GM12874 (cell line): Measurements from ENCODE around the gene EGF.

Experiments used
- TF ChIP-seq, protein P1 (sequence below): IDR thresholded peaks from 2 replicates; pipeline ENCODE4 v1.5.1; 2011; ENCODE audit warnings: low read depth, mild to moderate bottlenecking, control low read depth, low read length, moderate library complexity; ENCODE audit not compliant: insufficient read depth

The EGF gene

DNA sequence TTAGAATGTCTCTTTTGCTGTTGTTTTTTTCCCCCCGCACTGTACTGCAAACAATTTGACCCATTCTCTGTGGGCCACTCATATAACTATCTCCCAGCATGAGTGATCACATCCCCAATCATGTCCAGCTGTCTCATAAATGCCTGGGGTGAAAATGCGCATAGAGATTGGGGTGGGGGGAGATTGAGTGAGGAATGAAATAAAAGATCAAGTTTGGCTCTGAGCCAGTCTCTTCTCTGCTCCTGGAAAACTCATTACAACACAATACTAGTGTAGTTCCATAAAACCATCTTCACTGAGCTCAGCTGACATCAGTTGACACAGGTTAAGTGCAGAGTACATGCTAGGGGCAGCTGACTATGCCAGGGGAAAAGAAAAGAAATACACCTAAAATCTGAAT, 96.9 kb downstream of the EGF start:
- TF ChIP-seq, protein P1, sequence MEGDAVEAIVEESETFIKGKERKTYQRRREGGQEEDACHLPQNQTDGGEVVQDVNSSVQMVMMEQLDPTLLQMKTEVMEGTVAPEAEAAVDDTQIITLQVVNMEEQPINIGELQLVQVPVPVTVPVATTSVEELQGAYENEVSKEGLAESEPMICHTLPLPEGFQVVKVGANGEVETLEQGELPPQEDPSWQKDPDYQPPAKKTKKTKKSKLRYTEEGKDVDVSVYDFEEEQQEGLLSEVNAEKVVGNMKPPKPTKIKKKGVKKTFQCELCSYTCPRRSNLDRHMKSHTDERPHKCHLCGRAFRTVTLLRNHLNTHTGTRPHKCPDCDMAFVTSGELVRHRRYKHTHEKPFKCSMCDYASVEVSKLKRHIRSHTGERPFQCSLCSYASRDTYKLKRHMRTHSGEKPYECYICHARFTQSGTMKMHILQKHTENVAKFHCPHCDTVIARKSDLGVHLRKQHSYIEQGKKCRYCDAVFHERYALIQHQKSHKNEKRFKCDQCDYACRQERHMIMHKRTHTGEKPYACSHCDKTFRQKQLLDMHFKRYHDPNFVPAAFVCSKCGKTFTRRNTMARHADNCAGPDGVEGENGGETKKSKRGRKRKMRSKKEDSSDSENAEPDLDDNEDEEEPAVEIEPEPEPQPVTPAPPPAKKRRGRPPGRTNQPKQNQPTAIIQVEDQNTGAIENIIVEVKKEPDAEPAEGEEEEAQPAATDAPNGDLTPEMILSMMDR = no peak

DNA sequence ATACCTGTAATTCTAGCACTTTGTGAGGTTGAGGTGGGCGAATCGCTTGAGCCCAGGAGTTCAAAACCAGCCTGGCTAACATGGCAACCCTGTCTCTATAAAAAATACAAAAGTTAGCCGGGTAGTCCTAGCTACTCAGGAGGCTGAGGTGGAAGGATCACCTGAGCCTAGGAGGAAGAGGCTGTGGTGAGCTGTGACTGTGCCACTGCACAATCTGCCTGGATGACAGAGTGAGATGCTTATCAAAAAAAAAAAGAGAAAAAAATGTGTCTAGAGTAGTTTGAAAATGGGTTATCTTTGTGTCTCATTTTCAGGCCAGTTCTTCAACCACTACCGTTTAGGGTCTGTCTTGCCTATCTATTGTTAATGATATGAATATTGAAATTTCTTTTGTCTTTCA, 98.1 kb downstream of the EGF start:
- TF ChIP-seq, protein P1 = no peak

DNA sequence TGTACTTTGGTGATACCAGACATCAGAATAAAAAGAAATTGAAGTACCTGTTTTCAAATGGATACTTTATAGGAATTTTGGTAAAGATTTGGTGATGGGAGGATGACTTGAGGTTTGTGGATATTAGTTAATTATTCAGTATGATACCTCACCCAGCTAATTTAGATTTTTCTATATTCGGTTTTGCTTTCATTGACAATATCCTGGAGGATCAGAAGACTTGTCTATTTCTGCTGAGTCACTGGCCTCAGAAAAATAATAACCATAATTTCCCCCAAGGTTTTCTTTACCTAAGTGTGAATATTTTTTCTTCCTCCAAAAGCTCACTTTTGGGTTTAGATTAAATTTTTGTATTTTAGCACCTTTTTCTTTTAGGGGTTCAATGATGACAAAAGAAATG, 100.2 kb downstream of the EGF start:
- TF ChIP-seq, protein P1 = no peak

DNA sequence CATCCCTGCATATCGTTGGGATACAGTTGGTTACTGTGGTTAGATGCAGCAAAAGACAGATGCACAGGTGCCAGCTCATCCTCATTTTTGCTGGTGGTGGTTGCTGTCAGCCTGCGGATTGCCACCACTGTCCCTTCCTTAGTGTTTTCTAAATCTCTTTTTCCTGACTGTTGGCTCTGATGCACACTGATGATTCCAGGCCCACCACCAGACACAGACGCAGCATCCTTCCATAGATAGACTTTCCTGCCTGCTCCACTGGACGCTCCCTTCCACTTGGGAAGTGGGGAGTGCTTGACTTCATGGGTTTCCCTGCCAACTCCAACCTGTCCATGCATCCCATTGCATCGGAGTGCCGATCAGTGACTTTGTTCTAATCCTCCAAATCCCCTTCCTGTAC, 101.5 kb downstream of the EGF start:
- TF ChIP-seq, protein P1 = no peak

DNA sequence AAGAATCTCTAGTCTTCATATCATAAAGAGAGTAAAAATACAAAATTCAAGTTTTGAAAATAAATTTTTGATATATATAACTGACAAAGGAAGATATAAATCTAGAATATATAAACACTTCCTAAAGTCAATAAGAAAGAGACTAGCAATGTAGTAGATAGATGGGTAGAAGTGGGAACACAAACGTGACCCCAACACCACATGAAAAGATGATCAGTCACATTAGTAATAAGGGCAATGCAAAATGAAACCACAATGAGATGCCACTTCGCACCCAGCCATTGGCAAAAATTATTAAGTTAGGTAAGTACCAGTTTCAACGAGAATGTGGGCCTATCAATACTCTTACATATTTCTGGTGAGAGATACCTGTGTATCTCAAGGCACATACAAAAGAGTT, 106.5 kb downstream of the EGF start:
- TF ChIP-seq, protein P1 = no peak

DNA sequence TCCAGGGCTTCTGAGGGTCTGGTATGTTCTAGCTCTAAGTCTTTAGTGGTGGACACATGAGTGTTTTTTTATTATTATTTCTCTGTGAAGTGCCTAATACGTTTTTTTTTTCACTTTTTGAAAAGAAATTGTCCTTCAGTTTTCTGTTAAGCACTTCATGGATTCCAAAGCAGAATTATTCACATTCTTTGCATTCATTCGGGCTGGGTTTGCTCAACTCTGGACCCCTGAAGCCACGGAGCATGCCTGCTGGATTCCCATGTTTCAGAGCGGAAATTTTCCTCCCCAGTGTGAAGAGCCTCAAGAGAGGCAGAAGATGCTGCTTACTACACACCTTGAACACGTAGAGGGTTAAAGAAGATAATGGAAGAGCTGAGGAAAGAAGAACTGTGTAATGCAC, 107.5 kb downstream of the EGF start:
- TF ChIP-seq, protein P1 = no peak

DNA sequence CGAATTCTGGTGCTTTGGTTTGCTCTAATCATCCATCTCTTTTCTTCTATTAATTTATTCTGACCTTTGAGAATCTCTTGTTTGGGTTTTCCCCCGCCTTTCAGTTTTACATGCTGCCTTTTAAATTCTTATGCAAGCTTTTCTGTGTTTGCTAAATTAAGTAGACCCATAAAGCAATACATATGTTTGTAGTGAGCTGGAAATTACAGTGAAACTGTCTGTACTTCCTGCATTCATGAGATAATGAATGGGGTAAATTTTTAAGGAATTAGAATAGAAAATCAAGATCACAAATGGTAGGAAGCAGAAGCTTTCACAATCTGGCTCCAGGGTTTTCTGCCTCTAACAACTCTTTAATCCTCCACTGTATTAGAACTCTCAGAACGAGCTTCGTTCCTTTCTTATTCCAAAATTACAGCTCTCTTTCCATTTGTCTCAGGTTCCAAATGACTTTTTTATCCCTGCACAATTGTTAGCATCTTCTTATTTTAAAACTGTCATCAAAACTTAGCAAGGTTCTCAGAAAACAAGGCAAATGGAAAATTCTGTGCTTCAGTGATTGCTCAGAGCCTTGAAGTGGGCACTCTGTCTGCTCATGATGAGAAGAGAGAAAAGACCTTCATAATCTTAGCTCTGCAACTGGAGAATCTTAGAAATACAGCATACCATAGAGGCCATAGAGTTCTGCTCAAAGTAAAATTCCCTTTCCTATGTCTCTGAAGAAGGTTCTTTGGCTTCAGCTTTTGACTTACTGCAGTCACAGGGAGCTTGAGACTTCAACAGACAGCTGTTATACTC, 108.2 kb downstream of the EGF start:
- TF ChIP-seq, protein P1 = no peak
